HepG2 (cell line): ENCODE measurements around the gene TEDC1. TPM values are rescaled to one million over a fixed set of nuclear protein-coding genes. Genes with fewer than 3 reads are reported as not detected.
A peak's percentile ranks its signal among the peaks of the same experiment; 100 is the strongest.

Experiments used
- DMAP1 ChIP-seq: IDR thresholded peaks from 2 replicates; pipeline ENCODE4 v1.6.1; 2016
- FOXA1 ChIP-seq, 2 experiments: fragments of 450-650 bp in 1 of 2; sonication (generic) in 1 of 2; formaldehyde crosslinking in 1 of 2; IDR thresholded peaks; 2 replicates each; pipeline versions ENCODE4 v1.4.0 to v1.6.1; 2016 to 2020; ENCODE audit warnings: missing genetic modification reagents in 1 of 2
- GFI1 ChIP-seq: sonication (generic); formaldehyde crosslinking; IDR thresholded peaks from 2 replicates; pipeline ENCODE4 v1.5.0; 2020; ENCODE audit warnings: missing genetic modification reagents, mild to moderate bottlenecking, borderline replicate concordance
- GPN1 ChIP-seq: sonication (generic); formaldehyde crosslinking; IDR thresholded peaks from 2 replicates; pipeline ENCODE4 v1.5.1; 2020; ENCODE audit warnings: missing genetic modification reagents, borderline replicate concordance
- HHEX ChIP-seq: IDR thresholded peaks from 2 replicates; pipeline ENCODE4 v1.6.1; 2016; ENCODE audit warnings: control low read depth
- HNRNPH1 ChIP-seq: fragments of 200-400 bp; formaldehyde crosslinking; optimal IDR thresholded peaks from 2 replicates; pipeline ENCODE3; 2017; ENCODE audit warnings: mild to moderate bottlenecking, low read depth, low read length
- NFKBIZ ChIP-seq: IDR thresholded peaks from 2 replicates; pipeline ENCODE4 v1.6.1; 2018; ENCODE audit warnings: missing genetic modification reagents, missing compliant biosample characterization
- SIN3B ChIP-seq: fragments of 150-350 bp; IDR thresholded peaks from 2 replicates; pipeline ENCODE4 v1.6.1; 2014; ENCODE audit warnings: low read length
- SNAPC2 ChIP-seq: sonication (generic); formaldehyde crosslinking; IDR thresholded peaks from 2 replicates; pipeline ENCODE4 v1.8.1; 2022; ENCODE audit warnings: mild to moderate bottlenecking, missing genetic modification reagents
- SYNCRIP ChIP-seq: fragments of 200-400 bp; formaldehyde crosslinking; IDR thresholded peaks from 2 replicates; pipeline ENCODE4 v1.6.1; 2018; ENCODE audit warnings: mild to moderate bottlenecking, low read depth, low read length; ENCODE audit not compliant: insufficient read depth
- TCF12 ChIP-seq, 2 experiments: fragments of 450-650 bp in 1 of 2; sonication (generic) in 1 of 2; formaldehyde crosslinking in 1 of 2; IDR thresholded peaks; 2 replicates each; pipeline versions ENCODE4 v1.6.1 to v1.8.0; 2017 to 2022; ENCODE audit warnings: antibody characterized with exemption in 1 of 2, mild to moderate bottlenecking in 1 of 2, missing genetic modification reagents in 1 of 2, moderate library complexity in 1 of 2
- YEATS4 ChIP-seq: sonication (generic); formaldehyde crosslinking; IDR thresholded peaks from 2 replicates; pipeline ENCODE4 v1.4.0; 2020; ENCODE audit warnings: missing genetic modification reagents, borderline replicate concordance
- ZNF235 ChIP-seq: sonication (generic); formaldehyde crosslinking; IDR thresholded peaks from 2 replicates; pipeline ENCODE4 v1.8.1; 2023; ENCODE audit warnings: mild to moderate bottlenecking, missing genetic modification reagents, borderline replicate concordance
- ZNF24 ChIP-seq: fragments of 450-650 bp; IDR thresholded peaks from 2 replicates; pipeline ENCODE4 v1.6.1; 2017; ENCODE audit warnings: antibody characterized with exemption, mild to moderate bottlenecking
- ZNF317 ChIP-seq: sonication (generic); formaldehyde crosslinking; IDR thresholded peaks from 2 replicates; pipeline ENCODE4 v1.5.0; 2020; ENCODE audit warnings: mild to moderate bottlenecking, missing genetic modification reagents
- ZNF460 ChIP-seq: sonication (generic); formaldehyde crosslinking; IDR thresholded peaks from 2 replicates; pipeline ENCODE4 v1.5.1; 2020; ENCODE audit warnings: missing genetic modification reagents, mild to moderate bottlenecking, borderline replicate concordance
- ZNF564 ChIP-seq: sonication (generic); formaldehyde crosslinking; IDR thresholded peaks from 2 replicates; pipeline ENCODE4 v1.8.1; 2023; ENCODE audit warnings: mild to moderate bottlenecking, missing genetic modification reagents
- ZNF749 ChIP-seq: sonication (generic); formaldehyde crosslinking; IDR thresholded peaks from 2 replicates; pipeline ENCODE4 v1.8.0; 2022; ENCODE audit warnings: mild to moderate bottlenecking, missing genetic modification reagents, moderate library complexity, borderline replicate concordance
- polyA plus RNA-seq, 8 experiments: library from polyadenylated mRNA; depleted of rRNA in 3 of 8; stranded (reverse) in 7 of 8; unstranded in 1 of 8; fragments of >200 nt; fragmentation: Illumina TruSeq in 4 of 8; extraction: Trizol in 4 of 8; gene quantifications; 2 replicates each; pipeline versions ENCODE4 v1.2.1 to v1.2.3, GENCODE V29; 2011 to 2016; ENCODE audit warnings: low read depth in 4 of 8, missing spikeins in 1 of 8, mixed read lengths in 1 of 8; ENCODE audit not compliant: insufficient read depth in 1 of 8
- total RNA-seq, 5 experiments: library from RNA; depleted of rRNA; stranded (reverse); fragments of >200 nt; fragmentation: Illumina TruSeq; extraction: Trizol; gene quantifications; 2 replicates each; pipeline ENCODE4 v1.2.3, GENCODE V29; 2016; ENCODE audit warnings: low read depth in 1 of 5
- TF ChIP-seq, protein P1 (sequence below): sonication (generic); formaldehyde crosslinking; IDR thresholded peaks from 2 replicates; pipeline ENCODE4 v1.5.0; 2020; ENCODE audit warnings: missing genetic modification reagents
- TF ChIP-seq, protein P2 (sequence below): sonication (generic); formaldehyde crosslinking; IDR thresholded peaks from 2 replicates; pipeline ENCODE4 v1.4.0; 2020; ENCODE audit warnings: missing genetic modification reagents, borderline replicate concordance
- TF ChIP-seq, protein P3 (sequence below): sonication (generic); formaldehyde crosslinking; IDR thresholded peaks from 2 replicates; pipeline ENCODE4 v1.8.1; 2022; ENCODE audit warnings: mild to moderate bottlenecking, missing genetic modification reagents
- TF ChIP-seq, protein P4 (sequence below): sonication (generic); formaldehyde crosslinking; IDR thresholded peaks from 2 replicates; pipeline ENCODE4 v1.5.1; 2020; ENCODE audit warnings: missing genetic modification reagents, mild to moderate bottlenecking, borderline replicate concordance

Gene TEDC1
- total and polyA plus RNA-seq, 2 of the 13 experiments (the other 11 are each of a cell fraction or from before 2014, with no cell fraction given), result 5.7 to 27.4 TPM

DNA sequence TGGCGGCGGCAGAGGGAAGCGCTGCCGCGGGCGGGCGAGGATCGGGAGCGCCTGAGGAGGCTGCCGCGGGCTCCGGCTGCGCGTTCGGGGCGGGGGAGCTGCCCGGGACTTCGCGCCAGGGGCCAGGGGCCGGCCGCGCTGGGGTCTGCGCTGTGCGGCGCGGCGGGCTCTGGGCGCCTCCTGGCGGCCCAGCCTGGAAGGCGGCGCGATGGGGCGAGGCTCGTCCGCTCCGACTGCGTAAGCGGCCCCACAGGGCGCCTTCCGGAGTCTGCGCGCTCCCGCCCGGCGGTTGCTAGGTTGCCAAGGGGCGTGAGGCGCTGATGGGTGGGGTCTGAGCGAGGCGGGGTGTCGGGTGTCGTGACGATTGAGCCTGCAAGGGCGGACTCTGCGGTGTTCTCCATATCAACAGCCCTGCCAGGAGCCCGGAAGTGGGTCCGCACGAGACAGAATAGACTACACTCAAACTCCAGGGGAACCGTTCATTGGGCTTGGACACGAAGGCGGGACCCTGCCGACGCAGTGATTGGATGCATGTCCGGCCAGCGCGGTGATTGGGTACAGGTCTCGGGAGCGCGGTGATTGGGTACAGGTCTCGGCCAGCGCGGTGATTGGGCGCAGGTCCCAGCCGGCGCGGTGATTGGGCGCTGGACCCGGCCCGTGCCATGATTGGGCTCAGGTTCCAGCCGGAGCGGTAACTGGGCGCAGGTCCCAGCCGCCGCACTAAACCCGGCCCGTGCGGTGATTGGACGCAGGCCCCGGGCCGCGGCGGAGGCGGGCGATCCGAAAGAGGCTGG lies at the start of gene TEDC1 (continued):
- TF ChIP-seq ZNF564 (CRISPR knock-in tag) (no peak), GFI1 (CRISPR knock-in tag) (0 out of 2 replicates have a peak, but pooled peaks have one; percentile 46), ZNF317 (0 out of 2 replicates have a peak, but pooled peaks have one; percentile 29), ZNF749 (CRISPR knock-in tag) (no peak), GPN1 (CRISPR knock-in tag) (no peak), NFKBIZ (CRISPR knock-in tag) (no peak), DMAP1 (CRISPR knock-in tag) (0 out of 2 replicates have a peak, but pooled peaks have one; percentile 18), ZNF24 (no peak), FOXA1 (IDR thresholded peaks at IDR 0.05) (no peak), FOXA1 (CRISPR knock-in tag; IDR thresholded peaks at IDR 0.05) (peak; percentile 56), SIN3B (0 out of 2 replicates have a peak, but pooled peaks have one; percentile 91), ZNF460 (CRISPR knock-in tag) (no peak; the same call in 1 of the 2 replicates), HNRNPH1 (peak; percentile 36), HHEX (CRISPR knock-in tag) (peak; percentile 19; the same call in 1 of the 2 replicates), SYNCRIP (no peak), YEATS4 (peak; percentile 71), TCF12 (IDR thresholded peaks at IDR 0.05) (no peak), TCF12 (CRISPR knock-in tag; IDR thresholded peaks at IDR 0.05) (no peak), SNAPC2 (CRISPR knock-in tag) (peak; percentile 62), ZNF235 (CRISPR knock-in tag) (peak; percentile 91; the same call in 1 of the 2 replicates)
- TF ChIP-seq, protein P1, sequence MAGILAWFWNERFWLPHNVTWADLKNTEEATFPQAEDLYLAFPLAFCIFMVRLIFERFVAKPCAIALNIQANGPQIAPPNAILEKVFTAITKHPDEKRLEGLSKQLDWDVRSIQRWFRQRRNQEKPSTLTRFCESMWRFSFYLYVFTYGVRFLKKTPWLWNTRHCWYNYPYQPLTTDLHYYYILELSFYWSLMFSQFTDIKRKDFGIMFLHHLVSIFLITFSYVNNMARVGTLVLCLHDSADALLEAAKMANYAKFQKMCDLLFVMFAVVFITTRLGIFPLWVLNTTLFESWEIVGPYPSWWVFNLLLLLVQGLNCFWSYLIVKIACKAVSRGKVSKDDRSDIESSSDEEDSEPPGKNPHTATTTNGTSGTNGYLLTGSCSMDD, result no peak
- TF ChIP-seq, protein P2, sequence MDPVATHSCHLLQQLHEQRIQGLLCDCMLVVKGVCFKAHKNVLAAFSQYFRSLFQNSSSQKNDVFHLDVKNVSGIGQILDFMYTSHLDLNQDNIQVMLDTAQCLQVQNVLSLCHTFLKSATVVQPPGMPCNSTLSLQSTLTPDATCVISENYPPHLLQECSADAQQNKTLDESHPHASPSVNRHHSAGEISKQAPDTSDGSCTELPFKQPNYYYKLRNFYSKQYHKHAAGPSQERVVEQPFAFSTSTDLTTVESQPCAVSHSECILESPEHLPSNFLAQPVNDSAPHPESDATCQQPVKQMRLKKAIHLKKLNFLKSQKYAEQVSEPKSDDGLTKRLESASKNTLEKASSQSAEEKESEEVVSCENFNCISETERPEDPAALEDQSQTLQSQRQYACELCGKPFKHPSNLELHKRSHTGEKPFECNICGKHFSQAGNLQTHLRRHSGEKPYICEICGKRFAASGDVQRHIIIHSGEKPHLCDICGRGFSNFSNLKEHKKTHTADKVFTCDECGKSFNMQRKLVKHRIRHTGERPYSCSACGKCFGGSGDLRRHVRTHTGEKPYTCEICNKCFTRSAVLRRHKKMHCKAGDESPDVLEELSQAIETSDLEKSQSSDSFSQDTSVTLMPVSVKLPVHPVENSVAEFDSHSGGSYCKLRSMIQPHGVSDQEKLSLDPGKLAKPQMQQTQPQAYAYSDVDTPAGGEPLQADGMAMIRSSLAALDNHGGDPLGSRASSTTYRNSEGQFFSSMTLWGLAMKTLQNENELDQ, result no peak
- TF ChIP-seq, protein P3, sequence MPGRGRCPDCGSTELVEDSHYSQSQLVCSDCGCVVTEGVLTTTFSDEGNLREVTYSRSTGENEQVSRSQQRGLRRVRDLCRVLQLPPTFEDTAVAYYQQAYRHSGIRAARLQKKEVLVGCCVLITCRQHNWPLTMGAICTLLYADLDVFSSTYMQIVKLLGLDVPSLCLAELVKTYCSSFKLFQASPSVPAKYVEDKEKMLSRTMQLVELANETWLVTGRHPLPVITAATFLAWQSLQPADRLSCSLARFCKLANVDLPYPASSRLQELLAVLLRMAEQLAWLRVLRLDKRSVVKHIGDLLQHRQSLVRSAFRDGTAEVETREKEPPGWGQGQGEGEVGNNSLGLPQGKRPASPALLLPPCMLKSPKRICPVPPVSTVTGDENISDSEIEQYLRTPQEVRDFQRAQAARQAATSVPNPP (CRISPR knock-in tag), result peak; percentile 80
- TF ChIP-seq, protein P4, sequence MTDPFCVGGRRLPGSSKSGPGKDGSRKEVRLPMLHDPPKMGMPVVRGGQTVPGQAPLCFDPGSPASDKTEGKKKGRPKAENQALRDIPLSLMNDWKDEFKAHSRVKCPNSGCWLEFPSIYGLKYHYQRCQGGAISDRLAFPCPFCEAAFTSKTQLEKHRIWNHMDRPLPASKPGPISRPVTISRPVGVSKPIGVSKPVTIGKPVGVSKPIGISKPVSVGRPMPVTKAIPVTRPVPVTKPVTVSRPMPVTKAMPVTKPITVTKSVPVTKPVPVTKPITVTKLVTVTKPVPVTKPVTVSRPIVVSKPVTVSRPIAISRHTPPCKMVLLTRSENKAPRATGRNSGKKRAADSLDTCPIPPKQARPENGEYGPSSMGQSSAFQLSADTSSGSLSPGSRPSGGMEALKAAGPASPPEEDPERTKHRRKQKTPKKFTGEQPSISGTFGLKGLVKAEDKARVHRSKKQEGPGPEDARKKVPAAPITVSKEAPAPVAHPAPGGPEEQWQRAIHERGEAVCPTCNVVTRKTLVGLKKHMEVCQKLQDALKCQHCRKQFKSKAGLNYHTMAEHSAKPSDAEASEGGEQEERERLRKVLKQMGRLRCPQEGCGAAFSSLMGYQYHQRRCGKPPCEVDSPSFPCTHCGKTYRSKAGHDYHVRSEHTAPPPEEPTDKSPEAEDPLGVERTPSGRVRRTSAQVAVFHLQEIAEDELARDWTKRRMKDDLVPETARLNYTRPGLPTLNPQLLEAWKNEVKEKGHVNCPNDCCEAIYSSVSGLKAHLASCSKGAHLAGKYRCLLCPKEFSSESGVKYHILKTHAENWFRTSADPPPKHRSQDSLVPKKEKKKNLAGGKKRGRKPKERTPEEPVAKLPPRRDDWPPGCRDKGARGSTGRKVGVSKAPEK (CRISPR knock-in tag), result no peak
